ENCODE data around the gene PHTF2. TPM values are rescaled to one million over a fixed set of nuclear protein-coding genes. Genes with fewer than 3 reads are reported as not detected.
A peak's percentile ranks its signal among the peaks of the same experiment; 100 is the strongest.

Gene PHTF2
- total and polyA plus RNA-seq, 7 experiments from 2014 or later = 5.9 to 42.1 (median 20.4) TPM

- Mint-ChIP-seq H3K4me3 (no peak overlapping the region), H3K27me3 (no peaks in the 10 kb centered on the region), H3K9me3 (peaks cover 3 to 30% (median 21%) of the 10 kb centered on the region in 11 donors), H3K36me3 (peaks cover 6 to 65% (median 23%) of the 10 kb centered on the region in 5 donors), H3K27ac (peak overlapping the region in 2 of 9 donors; percentile 69 to 96), H3K4me1 (peaks cover 34 to 73% (median 55%) of the 10 kb centered on the region in 7 donors)
- Histone ChIP-seq H3K4me1 (ENCODE audit: control insufficient read depth in 2 of 2, insufficient read depth in 2 of 2, low read length in 2 of 2) (peaks cover 30 to 34% of the 10 kb centered on the region in 2 donors), H3K36me3 (ENCODE audit: control insufficient read depth in 2 of 3, insufficient read depth in 3 of 3, low read length in 3 of 3) (no peaks in the 10 kb centered on the region), H3K27me3 (ENCODE audit: control insufficient read depth in 2 of 2, insufficient read depth in 2 of 2, low read length in 2 of 2) (no peaks in the 10 kb centered on the region), H3K9me3 (ENCODE audit: control insufficient read depth in 2 of 3, low read length in 3 of 3) (peaks cover 0 to 8% (median 4%) of the 10 kb centered on the region in 3 experiments), H3K27ac (ENCODE audit: low read depth, low read length) (no peak overlapping the region), H3K4me3 (ENCODE audit: low read length) (no peak overlapping the region)
- intact Hi-C loops (cut with micrococcal nuclease) = no loop called here
- no peak for ATAC-seq
- DNase-seq = no peak
- CTCF ChIA-PET = no interaction called here
- POLR2A ChIA-PET = no interaction called here
Observed at GRCh38 chr7:77806425-77806824, 7.9 kb downstream of the PHTF2 start.

- H3K36me3 Mint-ChIP-seq = peaks cover 6 to 66% (median 24%) of the 10 kb centered on the region in 5 donors
- POLR2A ChIA-PET = no interaction called here
- DNase-seq (no peak), ATAC-seq (no peak)
- H3K27me3 Mint-ChIP-seq = no peaks in the 10 kb centered on the region
- Histone ChIP-seq H3K27me3 (ENCODE audit: control insufficient read depth in 2 of 2, insufficient read depth in 2 of 2, low read length in 2 of 2) (no peaks in the 10 kb centered on the region), H3K27ac (ENCODE audit: low read depth, low read length) (no peak overlapping the region), H3K36me3 (ENCODE audit: control insufficient read depth in 2 of 3, insufficient read depth in 3 of 3, low read length in 3 of 3) (no peaks in the 10 kb centered on the region), H3K9me3 (ENCODE audit: control insufficient read depth in 2 of 3, low read length in 3 of 3) (peaks cover 0 to 8% (median 4%) of the 10 kb centered on the region in 3 experiments), H3K4me1 (ENCODE audit: control insufficient read depth in 2 of 2, insufficient read depth in 2 of 2, low read length in 2 of 2) (peaks cover 15 to 19% of the 10 kb centered on the region in 2 donors), H3K4me3 (ENCODE audit: low read length) (no peak overlapping the region)
- peak overlapping the region in 1 of 10 donors; percentile 7 for H3K4me3 Mint-ChIP-seq
- peaks cover 30 to 70% (median 52%) of the 10 kb centered on the region in 7 donors for H3K4me1 Mint-ChIP-seq
- CTCF ChIA-PET = no interaction called here
- H3K27ac Mint-ChIP-seq = no peak overlapping the region
- H3K9me3 Mint-ChIP-seq = peaks cover 3 to 30% (median 21%) of the 10 kb centered on the region in 11 donors
- intact Hi-C loops (cut with micrococcal nuclease) = loop anchor here in 1 of 2 donors (1.0 kb wide), 1 partner anchor 14 kb away; no protein-coding TSS in a partner anchor
Observed at GRCh38 chr7:77808517-77808916, 9.9 kb downstream of the PHTF2 start.

DNA sequence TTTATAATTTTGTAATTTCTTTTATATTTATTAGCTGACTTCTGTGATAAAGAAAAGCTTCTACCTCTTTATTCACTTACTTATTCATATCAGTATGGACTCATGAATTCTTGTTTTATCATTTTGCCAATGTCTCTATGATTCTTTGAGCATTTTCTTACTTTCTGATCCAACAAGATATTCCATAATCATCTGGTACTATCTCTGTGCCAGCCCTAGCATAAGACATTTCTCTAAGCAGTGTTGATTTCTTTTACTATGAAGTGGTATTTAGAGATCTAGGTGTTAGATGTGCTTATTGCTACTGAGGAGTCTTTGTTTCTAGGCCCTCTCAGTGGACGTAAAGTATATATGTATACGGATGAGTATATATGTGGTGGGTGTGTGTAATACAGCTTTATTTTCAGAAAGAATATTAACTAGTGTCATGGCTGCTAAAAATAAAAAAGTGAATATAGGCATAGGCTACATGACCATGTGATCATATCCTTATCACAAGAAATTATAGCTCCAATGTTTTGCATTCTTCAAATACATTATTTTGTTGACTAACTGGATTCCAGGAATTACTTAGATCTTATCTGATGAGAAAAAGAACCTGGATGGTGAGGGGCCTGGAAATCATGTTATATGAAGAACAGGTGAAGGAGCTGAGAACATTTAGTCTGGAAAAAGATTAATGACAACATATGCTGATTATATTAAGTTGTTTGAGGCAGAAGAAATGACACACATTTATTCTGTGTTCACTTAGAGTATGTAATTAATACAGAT lies 13.1 kb downstream of the PHTF2 start:
- H3K27ac ChIP-seq (ENCODE audit: low read depth, low read length) = no peak overlapping the region
- CTCF ChIA-PET = no interaction called here
- peaks cover 0 to 5% of the 10 kb centered on the region in 2 donors for H3K4me1 ChIP-seq (ENCODE audit: control insufficient read depth in 2 of 2, insufficient read depth in 2 of 2, low read length in 2 of 2)
- intact Hi-C loops (cut with micrococcal nuclease) = no loop called here
- Mint-ChIP-seq H3K27ac (peak overlapping the region in 1 of 9 donors; percentile 15), H3K36me3 (peaks cover 8 to 55% (median 29%) of the 10 kb centered on the region in 5 donors), H3K27me3 (no peaks in the 10 kb centered on the region), H3K4me3 (no peak overlapping the region), H3K9me3 (peaks cover 3 to 32% (median 17%) of the 10 kb centered on the region in 11 donors), H3K4me1 (peaks cover 24 to 56% (median 41%) of the 10 kb centered on the region in 7 donors)
- no peaks in the 10 kb centered on the region for H3K27me3 ChIP-seq (ENCODE audit: control insufficient read depth in 2 of 2, insufficient read depth in 2 of 2, low read length in 2 of 2)
- DNase-seq (no peak), ATAC-seq (no peak)
- H3K36me3 ChIP-seq (ENCODE audit: control insufficient read depth in 2 of 3, insufficient read depth in 3 of 3, low read length in 3 of 3) = peaks cover 0 to 2% (median 0%) of the 10 kb centered on the region in 3 experiments
- no peak overlapping the region for H3K4me3 ChIP-seq (ENCODE audit: low read length)
- H3K9me3 ChIP-seq (ENCODE audit: control insufficient read depth in 2 of 3, low read length in 3 of 3) = peaks cover 0 to 8% (median 4%) of the 10 kb centered on the region in 3 experiments
- POLR2A ChIA-PET = interaction anchor here (0.6 to 1.4 kb wide), 3 partner anchors 14 to 23 kb away, joined by 3 to 4 read pairs (median 4); no protein-coding TSS in a partner anchor

DNA sequence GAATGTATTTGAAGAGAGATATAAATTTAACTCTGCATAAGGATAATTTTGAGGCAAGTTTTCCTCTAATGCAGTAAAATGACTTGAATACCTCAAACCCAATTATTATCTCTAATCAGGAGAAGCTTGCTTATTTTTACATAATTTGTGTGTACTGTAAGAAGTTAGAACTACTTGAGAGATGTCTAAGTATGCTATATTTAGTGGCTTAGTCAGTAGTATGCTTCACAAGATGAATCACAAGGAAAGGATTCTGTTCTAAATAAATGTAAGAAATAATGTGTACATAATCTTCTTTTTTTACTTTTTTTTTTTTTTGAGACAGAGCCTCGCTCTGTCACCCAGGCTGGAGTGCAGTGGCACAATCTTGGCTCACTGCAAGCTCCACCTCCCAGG lies 13.7 kb downstream of the PHTF2 start:
- Mint-ChIP-seq H3K4me3 (no peak overlapping the region), H3K27ac (no peak overlapping the region), H3K27me3 (no peaks in the 10 kb centered on the region), H3K36me3 (peaks cover 13 to 55% (median 31%) of the 10 kb centered on the region in 5 donors), H3K4me1 (peaks cover 23 to 54% (median 45%) of the 10 kb centered on the region in 7 donors), H3K9me3 (peaks cover 6 to 32% (median 16%) of the 10 kb centered on the region in 11 donors)
- Histone ChIP-seq H3K4me1 (ENCODE audit: control insufficient read depth in 2 of 2, insufficient read depth in 2 of 2, low read length in 2 of 2) (peaks cover 0 to 5% of the 10 kb centered on the region in 2 donors), H3K36me3 (ENCODE audit: control insufficient read depth in 2 of 3, insufficient read depth in 3 of 3, low read length in 3 of 3) (peaks cover 0 to 5% (median 0%) of the 10 kb centered on the region in 3 experiments), H3K27me3 (ENCODE audit: control insufficient read depth in 2 of 2, insufficient read depth in 2 of 2, low read length in 2 of 2) (no peaks in the 10 kb centered on the region), H3K27ac (ENCODE audit: low read depth, low read length) (no peak overlapping the region), H3K4me3 (ENCODE audit: low read length) (no peak overlapping the region), H3K9me3 (ENCODE audit: control insufficient read depth in 2 of 3, low read length in 3 of 3) (peaks cover 0 to 5% (median 4%) of the 10 kb centered on the region in 3 experiments)
- ATAC-seq = no peak
- CTCF ChIA-PET = no interaction called here
- POLR2A ChIA-PET = interaction anchor here (1.4 kb wide), 1 partner anchor 15 kb away, joined by 4 read pairs; no protein-coding TSS in a partner anchor
- DNase-seq = no peak
- intact Hi-C loops (cut with micrococcal nuclease) = no loop called here

GRCh38 chr7:77813180-77813579 lies 14.6 kb downstream of the PHTF2 start:
- H3K4me3 Mint-ChIP-seq = peak overlapping the region in 2 of 10 donors; percentile 11 to 14
- peaks cover 3 to 4% (median 3%) of the 10 kb centered on the region in 3 experiments for H3K9me3 ChIP-seq (ENCODE audit: control insufficient read depth in 2 of 3, low read length in 3 of 3)
- H3K27me3 Mint-ChIP-seq = no peaks in the 10 kb centered on the region
- no peak overlapping the region for H3K27ac ChIP-seq (ENCODE audit: low read depth, low read length)
- ATAC-seq = no peak
- ChIA-PET POLR2A (interaction anchor here (1.1 to 1.4 kb wide), 2 partner anchors 10 to 15 kb away, joined by 3 to 4 read pairs; no protein-coding TSS in a partner anchor), CTCF (no interaction called here)
- peaks cover 0 to 5% of the 10 kb centered on the region in 2 donors for H3K4me1 ChIP-seq (ENCODE audit: control insufficient read depth in 2 of 2, insufficient read depth in 2 of 2, low read length in 2 of 2)
- H3K27ac Mint-ChIP-seq = no peak overlapping the region
- peaks cover 14 to 54% (median 31%) of the 10 kb centered on the region in 5 donors for H3K36me3 Mint-ChIP-seq
- peaks cover 0 to 5% (median 0%) of the 10 kb centered on the region in 3 experiments for H3K36me3 ChIP-seq (ENCODE audit: control insufficient read depth in 2 of 3, insufficient read depth in 3 of 3, low read length in 3 of 3)
- intact Hi-C loops (cut with micrococcal nuclease) = no loop called here
- H3K4me3 ChIP-seq (ENCODE audit: low read length) = no peak overlapping the region
- H3K9me3 Mint-ChIP-seq = peaks cover 7 to 28% (median 17%) of the 10 kb centered on the region in 11 donors
- DNase-seq = no peak
- H3K4me1 Mint-ChIP-seq = peaks cover 23 to 49% (median 43%) of the 10 kb centered on the region in 7 donors
- no peaks in the 10 kb centered on the region for H3K27me3 ChIP-seq (ENCODE audit: control insufficient read depth in 2 of 2, insufficient read depth in 2 of 2, low read length in 2 of 2)

DNA sequence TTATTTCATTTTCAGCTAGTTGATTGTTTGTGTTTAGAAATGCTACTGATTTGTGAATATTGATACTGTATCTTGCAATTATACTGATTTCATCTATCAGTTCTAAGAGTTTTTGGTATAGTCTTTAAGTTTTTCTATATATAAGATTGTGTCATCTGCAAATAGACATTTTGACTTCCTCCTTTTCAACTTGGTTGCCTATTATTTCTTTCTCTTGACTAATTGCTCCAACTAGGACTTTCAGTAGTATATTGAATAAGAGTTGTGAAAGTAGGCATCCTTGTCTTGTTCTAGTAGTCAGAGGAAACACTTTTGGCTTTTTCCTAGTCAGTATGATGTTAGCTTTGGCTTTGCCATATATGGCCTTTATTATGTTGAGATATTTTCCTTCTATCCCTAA lies 20.4 kb downstream of the PHTF2 start:
- H3K4me1 Mint-ChIP-seq = peaks cover 22 to 46% (median 30%) of the 10 kb centered on the region in 7 donors
- ChIA-PET CTCF (no interaction called here), POLR2A (no interaction called here)
- H3K4me1 ChIP-seq (ENCODE audit: control insufficient read depth in 2 of 2, insufficient read depth in 2 of 2, low read length in 2 of 2) = no peaks in the 10 kb centered on the region
- H3K27ac Mint-ChIP-seq = no peak overlapping the region
- peaks cover 0 to 9% (median 0%) of the 10 kb centered on the region in 3 experiments for H3K36me3 ChIP-seq (ENCODE audit: control insufficient read depth in 2 of 3, insufficient read depth in 3 of 3, low read length in 3 of 3)
- peaks cover 13 to 72% (median 57%) of the 10 kb centered on the region in 11 donors for H3K9me3 Mint-ChIP-seq
- ATAC-seq (no peak), DNase-seq (no peak)
- no peak overlapping the region for H3K27ac ChIP-seq (ENCODE audit: low read depth, low read length)
- no peak overlapping the region for H3K4me3 ChIP-seq (ENCODE audit: low read length)
- intact Hi-C loops (cut with micrococcal nuclease) = no loop called here
- no peaks in the 10 kb centered on the region for H3K27me3 Mint-ChIP-seq
- H3K27me3 ChIP-seq (ENCODE audit: control insufficient read depth in 2 of 2, insufficient read depth in 2 of 2, low read length in 2 of 2) = no peaks in the 10 kb centered on the region
- peaks cover 41 to 83% (median 64%) of the 10 kb centered on the region in 5 donors for H3K36me3 Mint-ChIP-seq
- no peak overlapping the region for H3K4me3 Mint-ChIP-seq
- H3K9me3 ChIP-seq (ENCODE audit: control insufficient read depth in 2 of 3, low read length in 3 of 3) = peaks cover 0 to 36% (median 9%) of the 10 kb centered on the region in 3 experiments

Data from naive thymus-derived CD4-positive, alpha-beta T cell (primary cell).